Spleen (tissue), 7 donors: ENCODE data around the gene RPUSD1.

Experiments used
- POLR2A ChIP-seq, 3 donors: fragments of 450-650 bp; IDR thresholded peaks; one replicate each; pipeline ENCODE4 v1.5.1; 2017; ENCODE audit warnings: antibody characterized with exemption in 3 of 3, mild to moderate bottlenecking in 1 of 3
- TF ChIP-seq, protein P1 (sequence below), 11 experiments: fragments of 200-600 bp in 7 of 11; fragments of 450-650 bp in 4 of 11; sonication (generic) in 4 of 11; IDR thresholded peaks in 8 of 11; conservative IDR thresholded peaks in 3 of 11; 1 replicate in 7 of 11; 2 replicates in 4 of 11; pipeline versions ENCODE4 v1.4.0 to v1.8.0; 2016 to 2021; ENCODE audit warnings: antibody characterized with exemption in 11 of 11, inconsistent platforms in 4 of 11, mild to moderate bottlenecking in 1 of 11
- donor health status: DM: no; HTN: no; CAD: no; lungs with moderate emphysema.
- donor health status: DM: no; HTN: no; CAD: no.
- donor health status: DM: no; HTN: no; CAD: no.

DNA sequence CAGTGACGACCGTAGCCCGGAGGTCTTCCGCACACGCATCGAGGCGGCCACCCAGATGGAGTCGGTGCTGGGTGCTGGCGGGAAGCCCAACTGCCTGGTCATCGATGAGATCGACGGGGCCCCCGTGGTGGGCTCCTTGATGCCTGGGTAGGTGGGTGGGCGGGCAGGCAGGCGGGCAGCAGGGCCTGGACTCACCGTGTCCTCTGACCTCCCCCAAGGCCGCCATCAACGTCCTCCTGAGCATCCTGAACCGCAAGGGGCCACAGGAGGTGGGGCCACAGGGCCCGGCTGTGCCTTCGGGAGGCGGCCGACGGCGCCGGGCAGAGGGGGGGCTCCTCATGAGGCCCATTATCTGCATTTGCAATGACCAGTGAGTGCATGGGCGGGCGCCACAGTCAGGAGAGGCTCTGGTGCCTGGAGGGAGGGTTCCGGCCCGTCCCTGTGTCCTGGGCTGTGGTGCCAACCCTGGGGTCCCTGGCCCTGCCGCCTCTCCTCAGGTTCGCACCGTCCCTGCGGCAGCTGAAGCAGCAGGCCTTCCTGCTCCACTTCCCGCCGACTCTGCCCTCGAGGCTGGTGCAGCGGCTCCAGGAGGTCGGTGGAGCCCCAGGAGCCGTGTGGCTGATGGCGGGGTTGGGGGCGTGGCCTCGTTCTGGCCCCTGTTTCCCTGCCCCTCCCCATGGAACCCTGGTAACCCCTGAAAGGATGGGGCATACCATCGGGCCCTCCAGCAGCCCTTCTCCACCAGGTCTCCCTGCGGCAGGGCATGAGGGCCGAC lies 4.2 kb upstream of the RPUSD1 start:
- TF ChIP-seq, protein P1, sequence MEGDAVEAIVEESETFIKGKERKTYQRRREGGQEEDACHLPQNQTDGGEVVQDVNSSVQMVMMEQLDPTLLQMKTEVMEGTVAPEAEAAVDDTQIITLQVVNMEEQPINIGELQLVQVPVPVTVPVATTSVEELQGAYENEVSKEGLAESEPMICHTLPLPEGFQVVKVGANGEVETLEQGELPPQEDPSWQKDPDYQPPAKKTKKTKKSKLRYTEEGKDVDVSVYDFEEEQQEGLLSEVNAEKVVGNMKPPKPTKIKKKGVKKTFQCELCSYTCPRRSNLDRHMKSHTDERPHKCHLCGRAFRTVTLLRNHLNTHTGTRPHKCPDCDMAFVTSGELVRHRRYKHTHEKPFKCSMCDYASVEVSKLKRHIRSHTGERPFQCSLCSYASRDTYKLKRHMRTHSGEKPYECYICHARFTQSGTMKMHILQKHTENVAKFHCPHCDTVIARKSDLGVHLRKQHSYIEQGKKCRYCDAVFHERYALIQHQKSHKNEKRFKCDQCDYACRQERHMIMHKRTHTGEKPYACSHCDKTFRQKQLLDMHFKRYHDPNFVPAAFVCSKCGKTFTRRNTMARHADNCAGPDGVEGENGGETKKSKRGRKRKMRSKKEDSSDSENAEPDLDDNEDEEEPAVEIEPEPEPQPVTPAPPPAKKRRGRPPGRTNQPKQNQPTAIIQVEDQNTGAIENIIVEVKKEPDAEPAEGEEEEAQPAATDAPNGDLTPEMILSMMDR (IDR thresholded peaks at IDR 0.05 in 8 of 11, conservative IDR thresholded peaks at IDR 0.05 in 3 of 11): no peak
- TF ChIP-seq POLR2A (IDR thresholded peaks at IDR 0.05): no peak
